22Rv1 (cell line): ENCODE data around the gene NLGN3.

ENCODE experiments used
- H3K27ac ChIP-seq: fragments of 450-650 bp; 2 replicates; pipeline ENCODE4 v1.5.1; 2017
- CTCF ChIP-seq: fragments of 450-650 bp; IDR thresholded peaks from 2 replicates; pipeline ENCODE4 v1.5.1; 2017; ENCODE audit warnings: mild to moderate bottlenecking
- ZFX ChIP-seq: fragments of 450-650 bp; IDR thresholded peaks from 2 replicates; pipeline ENCODE4 v1.6.1; 2017; ENCODE audit warnings: antibody characterized with exemption, borderline replicate concordance

NLGN3 gene

GRCh38 chrX:71118985-71119535 lies 25.6 kb upstream of the NLGN3 start:
- TF ChIP-seq ZFX (no peak), CTCF (no peak)
- H3K27ac ChIP-seq: peak overlapping the region; percentile 63

- H3K27ac ChIP-seq: no peak overlapping the region
- TF ChIP-seq ZFX (no peak), CTCF (no peak)
Measured at GRCh38 chrX:71128166-71128833, 16.3 kb upstream of the NLGN3 start.

- TF ChIP-seq ZFX: no peak
- TF ChIP-seq CTCF: peak; percentile 80
- H3K27ac ChIP-seq: no peak overlapping the region
Measured at GRCh38 chrX:71128915-71129765, 15.5 kb upstream of the NLGN3 start.

- H3K27ac ChIP-seq: no peak overlapping the region
- TF ChIP-seq ZFX (no peak), CTCF (no peak)
Measured at GRCh38 chrX:71131510-71131909, 13.1 kb upstream of the NLGN3 start.

- no peak overlapping the region for H3K27ac ChIP-seq
- TF ChIP-seq ZFX (no peak), CTCF (no peak)
Measured at GRCh38 chrX:71140440-71140839, 4.2 kb upstream of the NLGN3 start.

- TF ChIP-seq ZFX (no peak), CTCF (no peak)
Measured at GRCh38 chrX:71143508-71143907, 1.1 kb upstream of the NLGN3 start.

More at GRCh38 chrX:71143508-71143907, 1.1 kb upstream of the NLGN3 start:
- peak overlapping the region; percentile 53 for H3K27ac ChIP-seq
